ENCODE measurements around the gene USH1G.
"Not testable (repeated sequence)": the region's sequence is repeated elsewhere in the genome, so short reads cannot be mapped to it uniquely, and the experiment has no call there.

USH1G gene

DNA sequence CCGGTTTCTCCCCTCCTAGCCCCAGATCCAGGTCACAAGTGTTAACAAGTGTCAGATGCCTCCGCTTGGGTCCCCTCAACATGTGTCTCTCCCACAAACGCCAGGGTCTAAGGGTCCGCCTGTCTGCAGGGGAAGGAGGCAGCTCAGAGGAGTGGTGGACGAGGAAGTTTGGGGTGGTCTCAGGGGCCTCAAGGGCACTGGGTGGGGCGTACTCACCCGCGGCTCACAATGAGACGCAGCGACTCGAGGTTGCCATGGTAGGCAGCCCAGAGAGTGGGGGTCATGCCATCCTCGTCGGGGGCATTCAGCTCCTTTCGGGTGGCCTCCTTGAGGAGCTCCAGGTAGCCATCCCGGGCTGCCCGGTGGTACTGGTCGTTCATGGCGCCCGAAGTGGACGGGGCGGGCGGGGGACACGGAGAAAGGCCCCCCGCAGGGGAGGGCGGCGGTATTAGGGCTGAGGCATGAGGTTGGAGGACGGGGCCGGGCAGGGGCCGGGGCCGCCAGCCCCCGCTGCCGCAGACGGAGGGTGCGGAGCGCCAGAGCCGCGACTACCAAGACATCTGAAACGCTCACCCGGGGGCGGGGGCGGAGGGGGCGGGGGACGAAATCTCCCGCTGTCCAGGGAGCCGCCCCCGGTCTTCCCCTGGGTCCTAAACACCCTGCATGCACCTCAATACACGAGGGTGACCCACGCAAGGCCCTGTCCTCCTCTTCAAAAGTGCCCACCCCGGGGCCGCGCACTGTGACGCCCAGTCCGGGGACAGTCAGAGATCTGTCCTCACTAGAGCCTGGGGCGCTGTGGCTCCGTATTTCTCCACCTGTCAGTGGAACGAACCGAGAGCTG is at the start of gene USH1G:
TSS of gene USH1G (minus strand) at position 562 of the 844 bp plus-strand sequence. CDS start at position 380, 182 bp downstream.
- in situ Hi-C loops (cut with HindIII; ENCODE audit: low pct_ligation_motif_present, low pct_unique_long_range_greater_than_20kb, low sequenced_read_pairs), result no loop called here
- no peak for DNase-seq

DNA sequence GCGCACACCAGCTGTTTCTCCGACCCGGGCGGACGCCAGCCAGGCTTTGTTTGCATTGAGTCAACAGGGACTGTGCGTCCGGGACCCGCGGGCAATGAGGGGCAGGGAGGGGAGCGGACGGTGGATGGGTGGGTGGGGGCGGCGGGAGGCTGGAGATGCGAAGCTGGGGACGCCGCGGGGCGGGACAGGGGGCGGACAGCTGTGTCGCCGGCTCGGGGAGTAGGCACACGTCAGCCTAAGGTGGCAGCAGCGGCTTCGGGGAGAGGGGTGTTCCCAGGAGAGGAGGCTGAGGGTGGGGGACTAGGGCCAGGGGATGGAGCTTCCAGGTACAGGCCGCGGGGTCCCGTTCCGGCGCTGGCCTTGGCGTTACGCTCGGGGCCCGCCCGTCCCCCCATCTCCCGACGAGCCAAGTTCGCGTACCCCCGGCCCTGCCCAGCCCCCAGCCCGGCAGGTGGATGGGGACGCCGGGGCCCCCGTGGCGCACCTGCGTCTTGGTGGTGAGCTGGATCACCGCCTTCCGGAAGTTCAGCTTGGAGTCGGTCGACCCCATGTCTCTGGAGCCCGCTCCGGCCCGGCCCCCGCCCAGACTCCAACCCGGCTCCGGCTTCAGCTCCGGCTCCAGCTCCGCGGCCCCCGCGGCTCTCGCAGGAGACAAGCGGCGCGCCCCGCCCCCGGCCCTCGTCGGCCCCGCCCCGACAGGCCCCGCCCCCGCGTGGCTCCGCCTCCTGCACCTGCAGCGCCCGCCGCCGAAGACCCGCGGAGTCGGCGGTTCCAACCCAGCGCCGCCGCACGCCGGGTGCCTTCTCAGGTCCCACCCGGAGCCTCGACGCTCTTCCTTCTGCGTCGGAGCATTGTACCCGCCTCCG is 49.3 kb upstream of the USH1G start, which contains the start of gene HID1:
TSS of gene HID1 (minus strand) at position 653 of the 866 bp plus-strand sequence. CDS start at position 550, 103 bp downstream.
- peak; percentile 48 for DNase-seq
- in situ Hi-C loops (cut with HindIII; ENCODE audit: low pct_ligation_motif_present, low pct_unique_long_range_greater_than_20kb, low sequenced_read_pairs), result no loop called here

DNA sequence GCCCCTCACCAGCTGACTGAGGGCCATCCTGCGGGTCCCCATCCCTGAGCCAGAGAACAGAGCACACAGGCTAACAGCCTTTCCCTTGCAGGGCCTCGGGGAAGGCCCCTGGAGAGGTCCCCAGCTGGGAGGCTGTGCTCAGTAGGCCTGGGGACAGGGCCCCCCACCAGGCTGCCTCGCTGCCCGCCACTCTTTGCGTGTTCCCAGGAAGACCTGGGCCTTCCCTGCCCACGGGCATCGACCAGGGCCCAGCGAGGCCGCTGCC is 48.7 kb upstream of the USH1G start:
- DNase-seq, result no peak
- in situ Hi-C loops (cut with HindIII; ENCODE audit: low pct_ligation_motif_present, low pct_unique_long_range_greater_than_20kb, low sequenced_read_pairs), result no loop called here

DNA sequence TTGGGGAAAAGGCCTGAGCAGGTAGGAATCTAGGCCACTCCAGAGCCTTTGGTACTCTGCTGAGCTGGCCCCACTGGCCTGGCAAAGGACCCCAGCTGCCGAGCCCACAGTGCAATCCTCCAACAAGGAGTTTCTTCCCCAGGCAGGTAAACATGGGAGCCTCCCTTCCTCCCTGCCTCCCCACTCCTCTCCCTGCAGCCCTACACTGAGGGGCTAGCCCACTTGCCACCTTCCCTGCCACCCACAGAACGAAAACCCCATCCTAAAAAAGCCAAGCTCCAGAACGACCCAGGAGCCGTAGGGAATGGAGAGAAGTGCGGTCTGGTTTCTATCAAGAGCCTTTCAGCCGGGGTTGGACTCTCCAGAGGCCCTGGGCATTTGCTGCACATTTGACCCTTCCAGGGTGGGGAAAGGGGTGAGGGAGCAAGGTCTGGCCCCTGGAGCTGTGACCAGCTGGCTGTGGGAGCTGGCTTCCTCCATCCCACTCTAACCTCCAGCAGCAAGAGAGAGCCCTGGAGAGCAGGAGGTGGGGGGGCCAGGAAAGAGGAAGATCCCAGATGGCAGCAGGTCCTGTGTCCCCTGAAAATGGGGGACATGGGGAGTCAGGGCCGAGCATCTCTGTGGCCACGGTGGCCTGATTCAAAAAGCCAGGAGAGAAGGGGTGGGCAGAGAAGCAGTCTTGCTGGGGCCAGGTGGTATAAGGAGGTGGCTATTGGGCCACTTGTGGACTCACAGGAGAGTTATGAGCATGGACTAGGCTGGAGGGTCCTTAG is 48.2 kb upstream of the USH1G start:
- in situ Hi-C loops (cut with HindIII; ENCODE audit: low pct_ligation_motif_present, low pct_unique_long_range_greater_than_20kb, low sequenced_read_pairs), result no loop called here

DNA sequence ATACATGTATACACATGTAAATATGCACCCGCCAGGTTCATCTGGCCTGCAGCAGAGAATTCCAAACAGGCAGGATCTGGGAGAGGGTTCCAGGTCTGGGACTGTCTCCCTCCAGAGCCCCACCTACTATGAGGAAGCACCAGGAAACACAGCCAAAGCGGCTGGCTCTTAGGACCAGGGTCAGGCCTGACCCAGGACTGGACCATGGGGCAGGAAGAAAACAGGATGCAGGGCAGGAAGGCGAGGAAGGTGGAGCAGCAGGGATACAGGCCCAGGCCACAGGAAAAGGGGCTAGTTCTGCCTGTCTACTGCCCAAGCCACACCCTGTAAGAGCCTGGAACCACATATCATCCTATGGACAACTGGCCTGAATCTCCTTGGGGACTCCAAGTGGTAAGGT is 47.3 kb upstream of the USH1G start:
- in situ Hi-C loops (cut with HindIII; ENCODE audit: low pct_ligation_motif_present, low pct_unique_long_range_greater_than_20kb, low sequenced_read_pairs), result no loop called here
- DNase-seq, result no peak

More for the DNA sequence above, 48.2 kb upstream of the USH1G start:
- no peak for DNase-seq

DNA sequence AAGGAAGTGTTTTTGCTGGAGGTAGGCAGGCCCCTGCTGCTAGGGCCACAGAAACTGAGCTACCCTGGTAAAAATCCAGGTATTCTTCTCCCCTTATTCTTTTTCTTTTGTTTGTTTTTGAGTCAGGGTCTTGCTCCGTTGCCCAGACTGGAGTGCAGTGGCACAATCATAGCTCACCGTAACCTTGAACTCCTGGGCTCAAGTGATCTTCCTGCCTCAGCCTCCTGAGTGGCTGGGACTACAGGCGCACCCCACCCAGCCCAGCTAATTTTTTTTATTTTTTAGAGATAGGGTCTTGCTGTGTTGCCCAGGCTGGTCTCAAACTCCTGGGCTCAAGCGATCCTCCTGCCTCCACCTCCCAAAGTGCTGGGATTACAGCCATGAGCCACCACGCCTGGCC is 46.4 kb upstream of the USH1G start:
- DNase-seq; in situ Hi-C loops (cut with HindIII; ENCODE audit: low pct_ligation_motif_present, low pct_unique_long_range_greater_than_20kb, low sequenced_read_pairs): not testable (repeated sequence)

DNA sequence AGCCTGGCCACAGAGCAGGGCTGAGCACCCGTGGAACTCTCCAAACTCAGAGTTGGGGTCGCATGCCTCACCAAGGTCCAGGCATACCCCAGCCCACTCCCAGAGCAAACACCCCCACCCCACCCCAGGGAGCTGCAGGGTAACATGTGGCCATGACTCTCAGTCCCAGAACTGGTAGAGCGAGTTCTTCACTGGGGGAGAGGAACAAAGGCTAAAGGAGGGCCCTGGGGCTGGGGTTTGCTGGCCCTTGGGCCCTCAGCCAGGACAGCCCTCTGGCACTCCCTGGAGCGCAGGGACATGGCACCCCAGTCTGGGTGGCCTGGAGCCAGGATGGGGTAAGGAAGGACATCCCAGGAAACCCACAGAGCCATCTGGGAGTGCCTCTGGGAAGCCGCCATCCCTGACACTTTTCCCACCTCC is 45.3 kb upstream of the USH1G start:
- in situ Hi-C loops (cut with HindIII; ENCODE audit: low pct_ligation_motif_present, low pct_unique_long_range_greater_than_20kb, low sequenced_read_pairs), result no loop called here
- DNase-seq, result no peak

DNA sequence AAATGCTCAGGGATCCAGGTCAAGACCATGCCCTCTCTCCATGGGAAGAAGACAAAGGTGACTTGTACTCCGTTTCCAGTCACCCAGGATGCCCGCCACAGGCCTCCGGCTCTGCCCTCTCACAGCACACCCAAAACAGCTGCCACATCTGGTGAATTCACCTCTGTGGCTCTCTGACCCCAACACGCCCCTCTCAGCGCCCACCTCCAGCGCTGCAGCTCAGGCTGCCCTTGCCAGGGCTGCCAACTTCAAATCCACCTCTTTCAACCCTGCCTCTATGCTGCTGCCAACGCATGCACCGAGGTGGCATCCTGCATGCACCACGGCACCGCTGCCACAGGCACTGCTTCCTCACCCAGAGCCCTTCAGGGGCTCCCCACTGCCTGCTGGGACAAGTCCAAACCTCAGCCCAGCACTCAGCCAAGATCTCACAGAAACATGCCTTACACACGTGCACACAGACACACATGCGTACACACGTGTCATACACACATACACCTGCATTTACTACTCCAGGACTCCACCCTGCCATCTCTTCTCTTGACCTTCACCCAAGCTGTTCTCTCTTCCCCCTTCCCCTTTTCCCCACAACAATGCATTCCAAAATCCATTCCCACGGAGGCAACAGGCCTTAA is 42.0 kb upstream of the USH1G start:
- DNase-seq, result no peak
- in situ Hi-C loops (cut with HindIII; ENCODE audit: low pct_ligation_motif_present, low pct_unique_long_range_greater_than_20kb, low sequenced_read_pairs), result no loop called here

DNA sequence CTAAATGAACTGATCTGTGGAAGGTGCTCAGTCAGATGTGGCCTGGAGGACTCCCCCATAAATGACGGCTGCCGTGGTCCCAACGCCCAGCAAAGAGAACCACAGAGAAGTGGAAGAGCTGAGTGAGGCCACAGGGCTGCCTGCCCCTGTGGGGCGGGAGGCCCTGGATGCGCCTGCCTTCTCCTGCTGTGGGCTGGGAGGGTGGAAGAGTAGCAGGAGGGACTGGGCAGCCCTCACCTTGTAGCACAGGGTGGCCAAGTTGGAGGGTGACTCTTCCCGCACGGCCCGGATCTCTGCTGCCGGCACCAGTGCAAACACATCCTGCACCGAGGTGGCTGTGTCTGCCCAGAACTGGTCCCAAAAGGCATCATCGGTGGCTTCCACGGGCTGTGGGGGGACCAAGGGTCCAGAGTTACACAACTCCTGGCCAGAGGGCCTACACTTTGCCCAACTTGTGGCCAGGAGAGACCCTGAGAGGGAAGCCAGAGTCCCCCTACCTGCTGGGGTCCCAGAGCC is 41.2 kb upstream of the USH1G start:
- in situ Hi-C loops (cut with HindIII; ENCODE audit: low pct_ligation_motif_present, low pct_unique_long_range_greater_than_20kb, low sequenced_read_pairs), result no loop called here
- DNase-seq, result no peak

DNA sequence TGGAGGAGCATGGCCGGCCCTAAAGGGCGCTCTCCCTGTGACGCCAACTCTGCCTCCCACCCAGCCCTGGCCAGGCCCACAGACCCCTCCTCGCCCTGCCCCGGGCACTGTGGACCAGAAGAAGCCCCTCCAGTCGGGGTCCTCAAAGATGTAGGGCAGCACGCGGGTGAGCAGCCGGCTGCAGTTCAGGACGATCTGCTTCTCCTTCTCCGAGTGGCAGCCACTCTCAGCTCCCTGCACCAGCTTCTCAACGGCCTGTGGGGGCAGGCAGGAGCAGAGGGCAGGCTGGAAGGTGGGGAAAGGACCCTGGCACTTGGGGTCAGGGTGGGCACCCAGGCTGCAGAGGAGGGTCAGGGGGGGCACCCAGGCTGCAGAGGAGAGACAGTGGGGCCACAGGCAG is 40.6 kb upstream of the USH1G start:
- in situ Hi-C loops (cut with HindIII; ENCODE audit: low pct_ligation_motif_present, low pct_unique_long_range_greater_than_20kb, low sequenced_read_pairs), result no loop called here
- no peak for DNase-seq

DNA sequence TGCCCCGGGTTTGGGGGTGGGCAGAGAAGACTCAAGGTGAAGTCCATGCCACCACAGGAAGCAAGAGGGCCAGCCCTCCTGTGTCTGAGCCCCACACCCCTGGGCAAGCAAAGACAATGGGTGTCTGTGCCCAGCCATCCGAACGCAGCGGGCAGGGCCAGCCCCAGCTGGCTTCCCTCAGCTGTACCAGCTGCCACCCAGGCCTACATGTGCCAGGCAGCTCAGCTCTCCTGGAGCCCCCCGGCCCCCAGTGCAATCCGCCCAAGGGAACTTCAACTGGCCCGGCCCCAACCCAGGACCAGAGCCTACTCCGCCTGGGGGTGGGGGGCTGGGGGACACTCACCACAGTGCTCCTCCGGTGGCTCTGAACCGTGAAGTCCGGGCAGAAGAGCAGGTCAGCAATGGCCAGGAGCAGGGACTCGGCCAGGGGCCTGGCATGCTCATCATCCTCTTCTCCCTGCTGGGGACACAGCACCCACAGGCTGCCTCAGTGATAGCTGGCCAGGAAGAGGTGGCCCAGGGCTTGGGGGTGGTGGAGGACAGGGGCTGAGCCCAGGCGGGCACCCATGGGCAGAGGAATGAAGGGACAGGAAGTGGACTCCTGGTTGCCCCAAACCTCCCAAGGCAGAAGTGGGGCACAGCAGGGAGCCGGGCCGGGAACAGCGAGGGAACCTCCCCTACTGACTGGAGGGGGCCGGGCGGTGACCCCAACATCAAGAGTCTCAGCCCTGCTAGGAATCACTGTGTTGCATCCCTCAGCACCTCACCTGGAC is 39.8 kb upstream of the USH1G start:
- in situ Hi-C loops (cut with HindIII; ENCODE audit: low pct_ligation_motif_present, low pct_unique_long_range_greater_than_20kb, low sequenced_read_pairs), result no loop called here
- no peak for DNase-seq

DNA sequence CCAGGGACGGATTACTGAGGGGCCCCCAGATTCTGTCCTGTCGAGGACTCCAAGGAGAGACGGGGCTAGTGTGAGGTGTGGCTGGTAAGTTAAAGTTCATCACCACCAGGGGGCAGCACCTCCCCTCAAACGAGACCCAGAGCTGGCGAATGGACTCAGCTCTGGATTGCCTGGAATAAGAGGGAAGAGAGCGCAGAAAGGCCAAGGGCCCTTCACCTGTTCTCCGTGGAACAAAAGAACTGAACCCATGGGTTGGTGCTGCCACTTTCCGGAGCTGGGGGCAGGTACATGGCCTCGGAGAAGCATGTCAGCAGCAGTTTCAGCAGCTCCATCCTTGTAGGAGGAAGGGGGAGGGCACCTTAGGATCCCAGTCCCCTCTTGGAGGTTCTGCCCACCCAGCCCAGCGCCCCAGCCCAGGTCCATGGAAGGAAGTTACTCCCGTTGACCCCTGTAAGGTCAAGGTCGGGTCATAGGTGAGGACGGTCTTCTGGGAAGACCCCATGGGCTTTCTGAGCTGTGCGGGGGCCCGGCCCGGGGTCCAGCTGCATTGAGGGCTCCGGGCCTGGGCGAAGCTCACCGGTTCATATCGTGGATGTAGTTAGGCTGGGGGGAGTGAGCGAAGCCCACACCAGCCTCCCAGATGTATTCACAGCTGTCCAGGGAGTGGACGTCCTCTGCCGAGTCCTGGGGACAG is 38.7 kb upstream of the USH1G start:
- peak; percentile 86 for DNase-seq
- in situ Hi-C loops (cut with HindIII; ENCODE audit: low pct_ligation_motif_present, low pct_unique_long_range_greater_than_20kb, low sequenced_read_pairs), result no loop called here

DNA sequence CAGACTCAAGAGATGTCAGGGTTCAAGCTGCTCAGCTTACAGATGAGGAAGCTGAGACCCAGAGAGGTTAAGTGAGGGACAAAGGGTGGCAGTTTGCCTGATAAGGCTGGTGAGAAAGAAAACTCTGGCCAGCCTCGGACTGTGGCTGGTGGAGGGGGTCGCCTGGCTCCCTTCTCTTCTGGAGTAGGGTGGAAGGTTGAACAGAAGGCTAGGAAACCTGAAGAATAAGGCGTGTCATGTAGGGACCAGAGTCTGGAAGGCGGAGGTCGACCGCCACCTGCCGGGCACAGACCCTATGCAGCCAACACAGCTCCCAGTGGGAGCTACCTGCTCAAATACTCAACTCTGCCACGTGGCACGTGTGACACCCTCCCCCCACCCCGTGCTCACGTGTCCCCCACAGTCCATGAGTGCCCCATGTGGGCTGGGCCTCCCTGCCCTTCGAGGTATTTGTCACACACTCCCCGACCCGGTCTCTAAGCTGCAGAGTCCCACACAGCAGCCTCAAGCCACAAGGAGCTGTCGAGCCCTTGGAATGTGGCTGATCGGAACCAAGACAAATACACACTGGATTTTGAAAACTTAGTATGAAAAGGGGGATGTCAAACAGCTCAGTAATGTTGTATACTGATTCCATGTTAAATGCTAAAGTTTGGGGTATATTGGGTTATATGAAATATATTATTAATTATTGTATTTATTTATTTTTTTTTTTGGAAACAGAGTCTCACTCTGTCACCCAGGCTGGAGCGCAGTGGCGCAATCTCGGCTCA is 37.7 kb upstream of the USH1G start:
- in situ Hi-C loops (cut with HindIII; ENCODE audit: low pct_ligation_motif_present, low pct_unique_long_range_greater_than_20kb, low sequenced_read_pairs), result no loop called here

DNA sequence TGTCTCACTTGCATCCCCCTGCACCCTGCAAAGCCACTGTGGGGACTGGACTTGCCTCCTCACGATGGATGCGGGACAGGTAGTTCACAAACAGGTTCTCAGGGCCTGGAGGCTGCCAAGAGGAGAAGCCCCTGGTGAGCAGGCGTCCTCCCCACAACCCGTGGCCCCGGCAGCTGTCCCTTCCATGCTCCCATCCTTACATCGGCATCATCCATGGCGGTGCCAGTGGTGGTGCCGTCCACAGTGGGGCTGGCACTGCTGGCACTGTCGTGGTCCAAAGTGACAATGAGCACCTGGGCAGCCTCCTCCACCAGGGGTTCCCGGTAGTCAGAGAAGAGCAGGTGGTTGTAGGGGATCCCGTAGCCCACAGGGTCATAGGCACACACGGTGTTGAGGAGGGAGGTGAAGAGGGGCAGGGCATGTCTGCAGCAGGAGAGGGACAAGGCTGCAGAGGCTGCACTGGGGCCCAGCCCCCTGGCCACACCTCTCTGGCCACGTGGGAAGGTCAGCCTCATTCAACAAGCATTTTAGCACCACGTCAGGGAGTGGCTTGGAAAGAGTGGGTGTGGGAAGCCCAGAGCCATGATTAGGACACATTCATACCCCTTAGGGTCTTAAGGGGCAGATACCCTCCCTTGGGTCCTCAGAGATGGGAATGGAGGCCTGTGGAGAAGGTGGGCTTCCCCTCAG is 36.9 kb upstream of the USH1G start:
- peak; percentile 24 for DNase-seq
- in situ Hi-C loops (cut with HindIII; ENCODE audit: low pct_ligation_motif_present, low pct_unique_long_range_greater_than_20kb, low sequenced_read_pairs), result no loop called here

More for the DNA sequence above, 37.7 kb upstream of the USH1G start:
- DNase-seq, result no peak

DNA sequence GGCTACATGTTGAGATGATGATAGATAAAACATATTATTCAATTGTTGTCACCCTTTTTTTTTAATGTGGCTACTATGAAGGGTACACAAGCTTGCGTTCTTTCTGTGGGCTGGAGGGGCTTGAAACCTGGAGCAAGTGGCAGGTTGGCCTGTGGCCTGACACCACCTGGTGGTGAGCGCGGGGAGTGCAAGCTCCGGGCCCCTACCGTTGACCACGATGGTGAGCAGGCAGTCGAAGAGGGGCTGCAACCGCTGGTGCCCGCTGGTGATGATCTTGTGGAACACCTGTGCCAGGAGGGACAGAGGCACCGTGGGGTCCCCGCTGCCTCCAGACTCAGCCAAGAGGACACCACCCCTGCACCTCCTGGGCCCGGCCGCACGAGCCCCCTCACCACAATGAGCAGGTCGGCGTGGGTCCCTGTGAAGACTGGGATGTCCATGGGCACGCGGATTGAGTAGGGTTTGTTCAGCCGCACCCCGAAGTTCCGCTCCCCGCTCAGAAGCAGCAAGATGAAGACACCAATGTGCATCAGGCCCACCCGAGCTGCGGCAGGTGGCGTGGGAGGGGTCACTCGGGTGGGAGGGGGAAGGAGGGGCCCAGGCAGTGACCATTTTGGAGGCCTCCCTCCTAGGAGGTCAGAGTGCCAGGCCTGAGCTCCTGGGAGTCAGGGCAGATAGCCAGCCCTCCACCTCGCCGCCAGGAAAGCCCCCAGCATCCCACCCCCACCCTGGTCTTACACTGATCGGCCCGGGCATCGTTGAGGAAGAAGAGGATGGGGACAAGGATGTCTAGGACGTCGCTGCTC is 35.1 kb upstream of the USH1G start:
- in situ Hi-C loops (cut with HindIII; ENCODE audit: low pct_ligation_motif_present, low pct_unique_long_range_greater_than_20kb, low sequenced_read_pairs), result no loop called here
- peak; percentile 61 for DNase-seq
